ENCODE data around the gene TSPAN16. TPM values are rescaled to one million over a fixed set of nuclear protein-coding genes. Genes with fewer than 3 reads are reported as not detected.
"Not testable (repeated sequence)": the region's sequence is repeated elsewhere in the genome, so short reads cannot be mapped to it uniquely, and the experiment has no call there.

The TSPAN16 gene
- total RNA-seq, 1 donor from 2014 or later = not detected

DNA sequence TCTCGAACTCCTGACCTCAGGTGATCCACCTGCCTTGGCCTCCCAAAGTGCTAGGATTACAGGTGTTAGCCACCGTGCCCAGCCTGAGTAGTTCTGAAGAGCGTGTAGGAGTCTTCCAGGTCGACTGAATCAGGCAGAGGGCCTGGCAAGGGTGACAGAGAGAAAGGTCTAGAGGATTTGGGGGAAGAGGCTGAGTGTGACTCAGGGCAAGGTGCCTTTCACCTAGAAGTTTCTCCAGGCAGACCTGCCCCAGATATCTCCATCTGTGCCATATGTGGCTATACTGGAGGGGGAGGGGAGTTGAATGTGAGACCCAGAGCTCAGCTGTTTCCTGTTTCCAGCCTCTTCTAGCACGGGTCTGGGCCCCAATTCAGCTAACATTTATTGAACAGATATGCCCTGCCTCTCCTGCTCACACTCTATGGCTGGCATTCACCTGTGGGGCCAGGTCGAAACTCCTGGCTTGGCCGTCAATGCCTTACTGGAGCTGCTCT is 51.6 kb downstream of the TSPAN16 start:
- no peak overlapping the region for H3K4me3 ChIP-seq (ENCODE audit: insufficient read depth, low read depth, low read length)
- Mint-ChIP-seq H3K27ac (ENCODE audit: unreplicated experiment) (peak overlapping the region; percentile 53), H3K4me1 (ENCODE audit: low read depth, unreplicated experiment) (peaks cover 9% of the 10 kb centered on the region), H3K36me3 (ENCODE audit: low read depth, unreplicated experiment) (peaks cover 7% of the 10 kb centered on the region), H3K9me3 (ENCODE audit: unreplicated experiment) (peaks cover 5% of the 10 kb centered on the region), H3K27me3 (ENCODE audit: low read depth, unreplicated experiment) (peaks cover 5% of the 10 kb centered on the region), H3K4me3 (ENCODE audit: unreplicated experiment) (peak overlapping the region; percentile 96)
- no peaks in the 10 kb centered on the region for H3K27me3 ChIP-seq (ENCODE audit: insufficient read depth, low read length)
- H4K20me1 ChIP-seq (ENCODE audit: insufficient read depth, low read length) = peaks cover 8% of the 10 kb centered on the region
- H3K9me3 ChIP-seq (ENCODE audit: insufficient read depth, low read depth, low read length) = peaks cover 9% of the 10 kb centered on the region
- no peak for FAIRE-seq
- DNase-seq (ENCODE audit: low read depth) = no peak
- TF ChIP-seq, protein P1, sequence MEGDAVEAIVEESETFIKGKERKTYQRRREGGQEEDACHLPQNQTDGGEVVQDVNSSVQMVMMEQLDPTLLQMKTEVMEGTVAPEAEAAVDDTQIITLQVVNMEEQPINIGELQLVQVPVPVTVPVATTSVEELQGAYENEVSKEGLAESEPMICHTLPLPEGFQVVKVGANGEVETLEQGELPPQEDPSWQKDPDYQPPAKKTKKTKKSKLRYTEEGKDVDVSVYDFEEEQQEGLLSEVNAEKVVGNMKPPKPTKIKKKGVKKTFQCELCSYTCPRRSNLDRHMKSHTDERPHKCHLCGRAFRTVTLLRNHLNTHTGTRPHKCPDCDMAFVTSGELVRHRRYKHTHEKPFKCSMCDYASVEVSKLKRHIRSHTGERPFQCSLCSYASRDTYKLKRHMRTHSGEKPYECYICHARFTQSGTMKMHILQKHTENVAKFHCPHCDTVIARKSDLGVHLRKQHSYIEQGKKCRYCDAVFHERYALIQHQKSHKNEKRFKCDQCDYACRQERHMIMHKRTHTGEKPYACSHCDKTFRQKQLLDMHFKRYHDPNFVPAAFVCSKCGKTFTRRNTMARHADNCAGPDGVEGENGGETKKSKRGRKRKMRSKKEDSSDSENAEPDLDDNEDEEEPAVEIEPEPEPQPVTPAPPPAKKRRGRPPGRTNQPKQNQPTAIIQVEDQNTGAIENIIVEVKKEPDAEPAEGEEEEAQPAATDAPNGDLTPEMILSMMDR (IDR thresholded peaks at IDR 0.05; ENCODE audit: insufficient read depth, low read depth, low read length) = no peak
- TF ChIP-seq EZH2 (IDR thresholded peaks at IDR 0.05; ENCODE audit: insufficient read depth, low read length) = no peak
- peaks cover 18% of the 10 kb centered on the region for H3K4me1 ChIP-seq (ENCODE audit: insufficient read depth, low read length)
- no peak overlapping the region for H2AFZ ChIP-seq (ENCODE audit: low read depth, low read length)
- H3K79me2 ChIP-seq (ENCODE audit: insufficient read depth, low read length) = peaks cover 2% of the 10 kb centered on the region
- H3K9ac ChIP-seq (ENCODE audit: low read length) = no peak overlapping the region
- H3K27ac ChIP-seq (ENCODE audit: low read depth, low read length) = no peak overlapping the region
- H3K36me3 ChIP-seq (ENCODE audit: insufficient read depth, low read length) = no peaks in the 10 kb centered on the region
- no peak overlapping the region for H3K4me2 ChIP-seq (ENCODE audit: low read length)

DNA sequence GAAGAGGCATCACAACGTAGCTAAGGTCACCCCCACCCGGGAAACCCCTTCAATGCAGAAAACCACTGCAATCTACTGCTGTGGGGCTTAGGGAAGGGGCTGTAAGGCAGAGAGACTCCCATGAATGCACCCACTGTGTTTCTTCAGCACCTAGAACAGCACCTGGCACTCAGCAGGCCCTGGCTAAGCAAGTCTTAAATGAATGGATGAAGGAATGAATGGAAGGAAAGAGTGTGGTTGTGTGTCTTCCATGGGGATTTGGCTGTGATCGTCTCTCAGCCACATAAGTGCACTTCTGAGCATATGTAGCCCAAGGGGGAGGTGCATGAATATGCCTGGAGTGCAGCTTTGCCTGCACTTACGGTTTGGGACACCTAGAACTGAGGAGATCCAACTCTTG is 53.2 kb downstream of the TSPAN16 start:
- H3K27ac ChIP-seq (ENCODE audit: low read depth, low read length) = no peak overlapping the region
- H3K4me2 ChIP-seq (ENCODE audit: low read length) = no peak overlapping the region
- peaks cover 7% of the 10 kb centered on the region for H3K36me3 Mint-ChIP-seq (ENCODE audit: low read depth, unreplicated experiment)
- H3K27me3 Mint-ChIP-seq (ENCODE audit: low read depth, unreplicated experiment) = peaks cover 5% of the 10 kb centered on the region
- H3K9ac ChIP-seq (ENCODE audit: low read length) = no peak overlapping the region
- TF ChIP-seq, protein P1 (IDR thresholded peaks at IDR 0.05; ENCODE audit: insufficient read depth, low read depth, low read length) = no peak
- no peak for TF ChIP-seq EZH2 (IDR thresholded peaks at IDR 0.05; ENCODE audit: insufficient read depth, low read length)
- peaks cover 2% of the 10 kb centered on the region for H3K79me2 ChIP-seq (ENCODE audit: insufficient read depth, low read length)
- H3K4me3 ChIP-seq (ENCODE audit: insufficient read depth, low read depth, low read length) = no peak overlapping the region
- H3K4me1 Mint-ChIP-seq (ENCODE audit: low read depth, unreplicated experiment) = peaks cover 8% of the 10 kb centered on the region
- peaks cover 5% of the 10 kb centered on the region for H3K9me3 Mint-ChIP-seq (ENCODE audit: unreplicated experiment)
- H3K27me3 ChIP-seq (ENCODE audit: insufficient read depth, low read length) = no peaks in the 10 kb centered on the region
- peaks cover 15% of the 10 kb centered on the region for H3K4me1 ChIP-seq (ENCODE audit: insufficient read depth, low read length)
- DNase-seq (ENCODE audit: low read depth) (no peak), FAIRE-seq (no peak)
- no peaks in the 10 kb centered on the region for H3K36me3 ChIP-seq (ENCODE audit: insufficient read depth, low read length)
- H3K27ac Mint-ChIP-seq (ENCODE audit: unreplicated experiment) = no peak overlapping the region
- no peak overlapping the region for H3K4me3 Mint-ChIP-seq (ENCODE audit: unreplicated experiment)
- H2AFZ ChIP-seq (ENCODE audit: low read depth, low read length) = no peak overlapping the region
- peaks cover 9% of the 10 kb centered on the region for H3K9me3 ChIP-seq (ENCODE audit: insufficient read depth, low read depth, low read length)
- no peaks in the 10 kb centered on the region for H4K20me1 ChIP-seq (ENCODE audit: insufficient read depth, low read length)

DNA sequence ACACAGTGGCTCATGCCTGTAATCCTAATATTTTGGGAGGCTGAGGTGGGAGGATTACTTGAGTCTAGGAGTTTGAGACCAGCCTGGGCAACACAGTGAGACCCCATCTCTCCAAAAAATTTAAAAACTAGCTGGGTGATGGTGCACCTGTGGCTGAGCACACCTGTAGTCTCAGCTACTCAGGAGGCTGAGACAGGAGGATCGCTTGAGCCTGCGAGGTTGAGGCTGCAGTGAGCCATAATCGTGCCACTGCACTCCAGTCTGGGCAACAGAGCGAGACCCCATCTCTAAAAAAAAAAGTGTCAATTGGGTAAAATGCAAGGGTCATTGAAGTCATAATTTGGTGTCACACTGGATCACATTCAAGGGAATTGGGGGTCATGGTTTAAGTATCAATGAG is 58.1 kb downstream of the TSPAN16 start:
- not testable (repeated sequence) for H3K27ac ChIP-seq (ENCODE audit: low read depth, low read length); H3K27ac Mint-ChIP-seq (ENCODE audit: unreplicated experiment); H2AFZ ChIP-seq (ENCODE audit: low read depth, low read length); H3K36me3 ChIP-seq (ENCODE audit: insufficient read depth, low read length); H3K4me1 Mint-ChIP-seq (ENCODE audit: low read depth, unreplicated experiment); FAIRE-seq; H3K27me3 ChIP-seq (ENCODE audit: insufficient read depth, low read length); H3K9me3 Mint-ChIP-seq (ENCODE audit: unreplicated experiment); H3K9ac ChIP-seq (ENCODE audit: low read length); DNase-seq (ENCODE audit: low read depth); H3K4me3 ChIP-seq (ENCODE audit: insufficient read depth, low read depth, low read length); H3K4me1 ChIP-seq (ENCODE audit: insufficient read depth, low read length); H3K79me2 ChIP-seq (ENCODE audit: insufficient read depth, low read length); H3K4me2 ChIP-seq (ENCODE audit: low read length); H3K9me3 ChIP-seq (ENCODE audit: insufficient read depth, low read depth, low read length)
- Mint-ChIP-seq H3K27me3 (ENCODE audit: low read depth, unreplicated experiment) (peaks cover 10% of the 10 kb centered on the region), H3K36me3 (ENCODE audit: low read depth, unreplicated experiment) (peaks cover 14% of the 10 kb centered on the region), H3K4me3 (ENCODE audit: unreplicated experiment) (peak overlapping the region; percentile 45)
- peaks cover 28% of the 10 kb centered on the region for H4K20me1 ChIP-seq (ENCODE audit: insufficient read depth, low read length)
